Heart left ventricle (tissue), 13 donors: ENCODE data around the gene SYNGAP1.

Experiments used
- POLR2A ChIP-seq, 2 donors: fragments of 450-650 bp; IDR thresholded peaks; one replicate each; pipeline ENCODE4 v1.6.1; 2017; ENCODE audit warnings: antibody characterized with exemption in 2 of 2, mild to moderate bottlenecking in 2 of 2, moderate library complexity in 2 of 2
- TF ChIP-seq, protein P1 (sequence below), 12 donors: fragments of 200-600 bp; sonication (generic) in 4 of 12; IDR thresholded peaks; one replicate each; pipeline versions ENCODE4 v1.5.0 to v1.8.0; 2018 to 2022; ENCODE audit warnings: antibody characterized with exemption in 12 of 12, mild to moderate bottlenecking in 5 of 12
- donor health status: ischemic (EF 13 %, LVEDD 7.1; RV severe dilation, severe dysfunction).
- donor health status: DM: no; HTN: yes; CAD: no.
- donor health status: DM: no; HTN: no; CAD: no.
- donor health status: ischemic (EF 25% LVEDD 6.9; RV normal size, moderate dysfunction).
- donor health status: ischemic (EF 25% LVEDD 5.7; RV mildly dilated, moderate dysfunction).
- donor health status: ischemic (EF 35%, LVEDD 5.7; RV mildly dilated, moderate dysfunction).
- donor health status: nonischemic (EF 11% LVEDD 7.7; RV severe dilation, severe dysfunction).
- donor health status: DM: yes; HTN: yes; CAD: no.
- donor health status: PGD.
- donor health status: ischemic (EF 29% LVEDD 5.4; RV normal size, mild dysfunction).
- donor health status: nonischemic (EF 23%, LVEDD 6.1; RV moderate dilation, normal function).

- TF ChIP-seq, protein P1, sequence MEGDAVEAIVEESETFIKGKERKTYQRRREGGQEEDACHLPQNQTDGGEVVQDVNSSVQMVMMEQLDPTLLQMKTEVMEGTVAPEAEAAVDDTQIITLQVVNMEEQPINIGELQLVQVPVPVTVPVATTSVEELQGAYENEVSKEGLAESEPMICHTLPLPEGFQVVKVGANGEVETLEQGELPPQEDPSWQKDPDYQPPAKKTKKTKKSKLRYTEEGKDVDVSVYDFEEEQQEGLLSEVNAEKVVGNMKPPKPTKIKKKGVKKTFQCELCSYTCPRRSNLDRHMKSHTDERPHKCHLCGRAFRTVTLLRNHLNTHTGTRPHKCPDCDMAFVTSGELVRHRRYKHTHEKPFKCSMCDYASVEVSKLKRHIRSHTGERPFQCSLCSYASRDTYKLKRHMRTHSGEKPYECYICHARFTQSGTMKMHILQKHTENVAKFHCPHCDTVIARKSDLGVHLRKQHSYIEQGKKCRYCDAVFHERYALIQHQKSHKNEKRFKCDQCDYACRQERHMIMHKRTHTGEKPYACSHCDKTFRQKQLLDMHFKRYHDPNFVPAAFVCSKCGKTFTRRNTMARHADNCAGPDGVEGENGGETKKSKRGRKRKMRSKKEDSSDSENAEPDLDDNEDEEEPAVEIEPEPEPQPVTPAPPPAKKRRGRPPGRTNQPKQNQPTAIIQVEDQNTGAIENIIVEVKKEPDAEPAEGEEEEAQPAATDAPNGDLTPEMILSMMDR (IDR thresholded peaks at IDR 0.05), result no peak
- TF ChIP-seq POLR2A (IDR thresholded peaks at IDR 0.05), result no peak
These were observed 2.5 kb upstream of the SYNGAP1 start for GRCh38 chr6:33417128-33417902.
